Ecto neural progenitor cell (in vitro differentiated cells): ENCODE measurements around the gene EIF3F.

Experiments
- DNase-seq: peaks from one replicate; pipeline ENCODE4 v3.0.0-alpha.2; 2018; ENCODE audit warnings: low spot score

The EIF3F gene

DNA sequence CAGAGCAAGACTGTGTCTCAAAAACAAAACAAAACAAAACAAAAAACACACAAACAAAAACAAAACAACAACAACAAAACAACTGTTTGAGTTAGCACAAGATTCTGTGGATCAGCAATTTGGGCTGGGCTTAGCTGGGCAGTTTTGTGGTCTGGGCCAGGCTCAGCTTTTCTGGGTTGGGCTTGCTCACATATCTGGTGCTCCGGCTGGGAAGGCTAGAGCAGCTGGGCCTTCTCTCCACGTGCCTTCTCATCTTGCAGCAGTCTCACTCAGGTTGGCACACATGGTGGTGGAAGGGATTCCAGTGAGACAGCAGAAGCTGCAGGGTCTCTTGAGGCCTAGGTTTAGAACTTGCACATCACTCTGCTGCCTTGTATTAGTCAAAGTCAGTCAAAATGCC lies 35.7 kb downstream of the EIF3F start:
- DNase-seq = peak; percentile 15

DNA sequence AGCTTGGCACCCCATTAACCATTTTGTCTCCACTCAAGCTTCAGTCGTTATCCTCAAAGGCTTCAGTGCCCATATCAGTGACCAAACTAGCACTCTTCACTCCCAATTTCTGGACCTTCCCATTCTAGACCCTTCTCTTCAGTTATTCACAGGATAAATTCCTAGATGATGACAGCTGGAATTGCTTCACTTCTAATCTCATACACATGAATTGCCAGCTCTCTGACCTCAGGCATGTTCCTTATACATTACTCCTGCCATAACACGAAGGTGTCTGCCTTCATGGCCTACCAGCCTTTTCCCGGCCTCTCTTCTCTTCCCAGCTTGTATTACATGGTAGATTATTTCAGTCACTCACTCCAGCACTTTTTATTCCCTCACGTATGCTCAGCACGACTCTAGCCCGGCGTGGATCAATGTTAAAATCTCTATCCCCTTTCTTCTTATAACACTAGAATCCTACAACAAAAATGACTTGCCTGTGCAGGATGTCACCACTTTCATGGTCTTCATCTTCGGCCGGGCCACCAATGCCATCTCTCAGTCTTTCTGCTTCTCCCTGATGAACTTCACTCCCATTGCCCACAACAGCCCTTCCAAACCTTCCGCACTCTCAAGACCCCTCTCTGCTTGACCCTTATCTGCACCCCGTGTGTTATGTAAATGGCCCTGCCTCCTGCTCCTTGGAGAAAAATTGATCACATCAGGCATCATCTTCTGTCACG lies 36.9 kb downstream of the EIF3F start:
- peak; percentile 11 for DNase-seq

DNA sequence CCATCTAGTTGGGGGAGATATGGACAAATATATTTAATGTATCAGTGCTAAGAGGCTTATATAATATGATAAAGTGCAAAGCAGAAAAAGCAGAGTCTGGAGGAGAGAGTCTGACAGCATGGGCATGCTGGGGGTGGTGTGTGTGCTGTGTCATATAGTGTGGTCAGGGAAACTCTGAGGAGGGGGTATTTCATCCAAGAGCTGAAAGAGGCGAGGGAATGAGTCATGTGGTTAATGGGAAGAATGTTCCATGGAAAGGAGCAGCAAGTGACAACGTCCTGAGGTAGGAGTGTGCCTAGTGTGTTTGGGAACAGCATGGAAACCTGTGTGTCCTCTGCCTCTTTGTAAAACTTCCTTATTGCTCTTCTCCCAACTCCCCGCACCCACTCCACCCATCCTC lies 38.0 kb downstream of the EIF3F start:
- DNase-seq = no peak

DNA sequence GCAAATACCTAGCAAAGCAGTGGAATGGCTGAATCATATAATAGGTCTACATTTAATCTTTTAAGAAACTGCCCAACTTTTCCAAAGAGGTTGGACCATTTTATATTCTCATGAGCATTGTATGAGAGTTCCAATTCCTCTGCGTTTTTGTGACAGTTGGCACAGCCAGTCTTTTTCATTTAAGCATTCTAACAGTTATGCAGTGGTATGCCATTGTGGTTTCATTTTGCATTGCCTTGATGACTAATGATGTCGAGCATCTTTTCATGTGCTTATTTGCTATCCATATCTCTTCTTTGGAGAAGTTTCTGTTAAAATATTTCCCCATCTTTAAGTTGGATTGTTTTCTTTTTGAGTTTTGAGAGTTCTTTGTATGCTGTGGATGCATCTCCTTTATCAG lies 38.7 kb downstream of the EIF3F start:
- DNase-seq = no peak

DNA sequence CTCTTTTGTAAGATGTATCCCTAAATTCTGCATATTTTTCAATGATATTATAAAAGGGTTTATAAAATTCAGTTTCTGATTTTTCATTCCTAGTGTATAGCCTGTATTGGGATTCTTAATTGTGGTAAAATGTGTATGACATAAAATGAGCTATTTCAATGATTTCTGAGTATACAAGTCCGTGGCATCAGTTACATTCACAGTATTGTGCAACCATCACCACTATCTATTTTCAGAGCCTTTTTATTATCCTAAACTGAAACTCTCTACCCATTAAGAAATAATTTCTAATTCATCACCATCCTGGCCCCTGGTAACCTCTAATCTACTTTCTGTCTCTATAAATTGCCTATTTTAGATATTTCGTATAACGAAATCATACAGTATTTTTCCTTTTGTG lies 39.8 kb downstream of the EIF3F start:
- DNase-seq = no peak

DNA sequence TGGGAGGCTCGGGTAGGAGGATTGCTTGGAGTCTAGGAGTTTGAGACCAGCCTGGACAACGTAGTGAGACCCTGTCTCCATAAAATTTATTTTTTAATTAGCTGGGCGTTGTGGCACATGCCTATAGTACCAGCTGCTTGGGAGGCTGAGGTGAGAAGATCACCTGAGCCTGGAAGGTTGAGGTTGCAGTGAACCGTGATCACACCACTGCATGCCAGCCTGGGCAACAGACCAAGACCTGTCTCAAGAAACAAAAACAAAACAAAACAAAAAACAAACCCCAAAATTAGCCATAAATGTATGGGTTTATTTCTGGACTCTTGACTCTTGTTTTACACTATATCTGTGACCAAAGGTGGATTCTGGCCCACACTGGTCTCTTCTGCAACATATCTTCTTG lies 41.6 kb downstream of the EIF3F start:
- DNase-seq = no peak

DNA sequence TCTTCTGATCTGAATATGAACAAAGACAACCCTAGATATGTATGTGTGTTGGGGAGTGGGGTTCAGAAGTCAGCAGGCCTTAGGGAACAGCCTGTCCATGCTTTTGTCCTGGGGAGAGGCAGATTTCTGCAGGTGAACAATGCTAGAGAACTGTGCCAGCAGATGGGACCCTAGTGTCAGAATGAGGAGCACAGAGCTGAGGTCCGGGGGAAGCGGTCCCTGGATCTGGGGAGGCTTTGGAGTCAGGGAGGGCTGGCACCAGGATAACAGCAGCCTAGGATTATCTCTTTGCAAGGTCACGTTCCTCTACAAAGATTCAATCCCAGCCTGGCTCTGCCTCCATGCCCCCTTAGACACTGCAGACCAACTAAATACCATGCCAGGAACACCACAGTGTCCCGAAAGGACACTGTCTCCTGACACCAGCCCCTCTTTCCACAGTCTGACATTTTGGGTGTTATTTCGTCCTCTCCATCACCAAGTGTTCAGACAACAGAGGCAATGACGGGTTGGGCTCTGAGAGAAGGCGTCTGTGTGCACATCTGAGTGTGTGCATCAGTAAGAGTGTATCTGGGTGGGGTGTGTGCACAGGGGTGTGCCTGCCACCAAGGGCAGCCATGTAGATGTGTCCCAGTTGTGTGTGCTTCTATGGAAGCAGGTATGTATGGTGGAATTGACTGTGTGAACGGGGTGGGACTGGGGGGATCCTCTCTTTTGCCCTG lies 43.5 kb downstream of the EIF3F start:
- no peak for DNase-seq

DNA sequence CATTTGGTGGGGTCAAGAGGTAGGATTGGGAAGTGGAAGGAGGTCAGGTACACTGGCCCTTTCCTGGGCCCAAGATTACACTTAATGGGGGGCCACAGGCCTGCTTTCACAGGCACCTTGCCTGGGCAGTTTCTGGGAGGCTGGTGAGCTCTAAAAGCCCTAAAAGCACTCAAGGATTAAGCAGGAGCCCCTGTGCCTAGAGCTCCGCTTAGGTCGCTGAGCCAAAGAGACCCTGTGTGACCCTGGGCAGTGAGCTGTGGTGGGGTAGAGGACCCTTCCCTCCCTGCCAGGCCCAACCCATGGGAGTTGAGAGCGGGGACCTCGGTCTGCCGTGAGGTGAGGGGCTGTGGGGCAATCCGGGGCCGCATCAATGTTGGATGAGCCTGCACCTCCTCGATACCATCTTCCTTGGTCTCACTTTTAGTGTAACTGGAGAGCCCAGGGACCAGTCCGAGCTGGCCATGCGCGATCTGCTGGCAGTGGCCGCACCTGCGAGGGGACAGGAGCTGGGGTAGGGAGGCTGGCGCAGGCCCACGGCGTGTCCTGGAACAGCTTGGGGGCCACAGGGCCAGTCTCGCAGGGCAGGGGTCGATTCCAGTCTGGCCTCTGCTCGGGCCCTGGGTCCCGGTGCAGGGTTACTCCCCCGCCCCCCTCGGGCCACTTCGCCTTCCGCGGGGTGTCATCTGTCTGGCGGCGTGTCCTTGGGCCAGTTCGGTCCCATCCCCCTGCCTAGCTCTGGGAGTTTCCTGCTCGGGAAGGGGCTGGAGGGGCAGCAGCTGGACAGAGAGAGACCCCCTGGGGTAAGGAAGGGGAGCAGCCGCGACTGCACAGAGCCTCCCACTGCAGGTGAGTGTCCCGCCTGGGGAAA lies 44.3 kb downstream of the EIF3F start:
- DNase-seq = peak; percentile 47

DNA sequence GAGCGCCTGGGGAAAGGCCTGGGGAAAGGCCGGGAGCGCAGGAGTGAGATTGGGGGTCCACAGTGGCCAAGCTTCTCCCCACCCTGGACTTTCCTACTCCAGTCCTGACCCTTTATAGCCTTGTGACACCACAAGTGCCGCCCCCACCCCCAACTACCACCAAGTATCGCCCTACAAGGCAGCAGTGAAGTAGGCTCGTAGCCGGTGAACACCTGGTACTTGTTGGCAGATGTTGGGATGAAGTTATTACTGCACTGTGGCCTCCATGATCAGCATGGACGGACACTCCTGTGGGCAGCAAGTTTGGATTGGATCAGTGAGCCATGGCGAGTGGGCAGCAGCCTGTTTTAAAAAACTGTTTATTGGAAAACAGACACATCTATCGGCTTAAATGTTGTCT lies 45.0 kb downstream of the EIF3F start:
- DNase-seq = peak; percentile 36

DNA sequence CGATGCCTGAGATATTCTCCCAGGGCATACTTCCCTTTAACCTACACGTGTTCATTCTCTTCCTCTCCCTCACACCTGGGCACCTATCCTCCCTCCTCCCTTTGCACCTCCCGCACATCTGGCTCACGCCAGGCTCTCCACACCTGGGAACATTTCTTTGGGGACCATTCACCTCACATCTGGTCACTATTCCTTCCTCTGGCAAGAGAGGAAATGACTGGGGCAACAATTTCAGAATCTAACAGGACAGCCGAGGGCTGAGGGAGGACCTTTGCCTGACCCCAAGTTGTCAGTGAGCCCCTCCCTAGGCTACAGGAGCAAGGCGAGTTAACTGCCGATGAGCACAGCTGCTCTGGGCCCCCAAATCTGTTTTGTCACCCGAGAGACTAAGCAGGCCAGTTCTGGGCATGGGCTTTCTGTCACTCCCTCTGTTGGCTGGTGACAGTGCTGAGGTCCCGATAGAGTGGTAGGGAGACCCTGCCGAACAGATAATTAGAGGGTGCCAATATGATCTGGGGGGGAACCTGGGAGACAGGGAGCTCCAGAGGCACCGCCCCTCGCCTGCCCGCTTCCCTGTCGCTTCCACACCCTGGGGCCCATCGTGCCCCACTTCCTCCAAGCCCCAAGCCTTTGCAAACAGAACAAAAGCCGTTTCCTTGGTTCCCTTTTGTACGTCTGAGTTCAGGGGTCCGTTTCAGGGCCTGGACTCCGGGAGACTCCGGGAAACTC lies 45.6 kb downstream of the EIF3F start:
- peak; percentile 32 for DNase-seq

DNA sequence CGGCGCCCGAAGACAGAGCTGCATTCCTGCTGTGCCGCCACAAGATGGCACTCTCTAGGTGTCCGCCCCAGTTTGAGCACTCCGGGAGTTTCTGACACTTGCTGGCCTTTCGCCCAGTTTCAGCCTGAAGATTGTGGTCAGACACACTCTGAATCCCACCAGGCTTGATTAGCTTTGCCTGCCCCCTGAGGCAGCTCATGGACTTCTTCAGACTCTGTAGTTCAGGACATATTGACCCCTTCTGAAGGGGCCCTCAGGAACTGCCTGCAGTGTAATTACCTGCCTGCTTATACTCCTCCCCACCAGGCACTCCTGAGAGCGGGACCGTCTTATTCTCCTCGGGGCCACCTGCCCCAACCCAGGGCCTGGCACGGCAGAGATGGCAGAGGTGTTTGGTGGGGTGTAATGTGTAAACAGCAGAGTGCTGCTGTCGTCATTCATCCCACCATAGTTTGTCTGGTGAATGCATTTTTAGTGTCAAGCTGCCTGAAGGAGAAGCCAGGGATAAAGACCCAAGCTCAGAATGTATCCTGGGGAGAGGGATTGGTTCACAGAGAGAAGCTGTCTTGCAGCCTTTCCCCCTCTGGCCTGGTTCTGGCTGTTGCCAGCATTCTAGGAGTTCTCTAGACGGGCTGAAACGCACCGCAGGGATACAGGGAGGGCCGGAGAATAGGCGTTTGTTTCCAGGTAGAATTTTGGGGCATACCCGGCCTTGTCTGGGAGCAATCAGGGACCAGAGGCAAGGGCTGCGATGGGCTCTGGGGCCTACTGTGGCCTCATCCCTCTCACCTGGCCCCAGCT lies 46.4 kb downstream of the EIF3F start:
- peak; percentile 86 for DNase-seq

DNA sequence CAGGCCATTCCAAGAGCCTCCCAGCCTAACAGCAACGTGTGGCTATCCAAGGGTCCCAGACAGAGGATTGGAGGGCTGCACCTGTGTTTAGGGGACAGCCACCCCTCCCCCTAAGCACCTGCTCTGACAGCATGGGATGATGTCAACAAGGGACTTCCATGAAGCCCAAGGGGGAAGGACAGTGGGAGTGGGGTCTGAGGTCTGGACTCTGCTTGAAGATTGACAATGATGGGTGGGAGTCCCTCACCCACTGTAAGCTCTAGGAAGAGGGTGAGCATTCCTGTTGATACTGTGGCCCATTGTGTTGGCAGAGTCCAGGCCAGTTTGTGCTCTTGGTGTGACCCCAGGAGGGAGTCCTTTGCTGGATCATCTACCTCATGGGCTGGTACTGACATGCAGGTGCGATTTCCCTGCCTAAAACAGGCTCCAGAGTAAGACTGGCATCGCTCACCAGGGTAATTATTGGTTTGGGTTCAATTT lies 47.0 kb downstream of the EIF3F start:
- peak; percentile 39 for DNase-seq

DNA sequence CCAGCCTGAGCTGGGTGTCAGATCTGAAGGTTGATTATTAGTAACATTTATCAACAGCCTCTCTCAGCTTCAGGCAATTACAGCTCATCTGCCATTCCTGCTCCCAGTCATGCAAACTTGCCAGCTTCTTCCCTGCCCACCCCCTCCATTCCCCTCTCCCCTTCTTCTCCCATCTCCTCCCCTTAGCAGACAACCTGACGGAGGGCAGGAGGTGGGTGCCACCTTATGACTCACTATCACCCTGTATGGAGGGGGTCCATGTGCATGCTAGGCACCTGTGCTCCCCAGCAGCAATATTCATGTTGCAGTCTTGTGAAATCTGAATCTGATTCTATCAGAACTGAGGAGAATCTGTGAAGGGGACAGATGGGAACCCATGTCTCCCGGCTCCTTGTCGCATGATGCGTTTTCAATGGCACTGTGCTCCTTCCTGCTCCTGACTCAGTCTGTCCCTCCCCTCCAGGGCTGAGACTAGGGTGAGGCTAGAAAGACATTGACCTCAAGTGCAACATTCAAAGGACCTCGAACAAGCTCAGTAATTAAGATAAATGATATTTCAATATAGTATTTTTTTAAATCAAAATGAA lies 47.6 kb downstream of the EIF3F start:
- DNase-seq = no peak

DNA sequence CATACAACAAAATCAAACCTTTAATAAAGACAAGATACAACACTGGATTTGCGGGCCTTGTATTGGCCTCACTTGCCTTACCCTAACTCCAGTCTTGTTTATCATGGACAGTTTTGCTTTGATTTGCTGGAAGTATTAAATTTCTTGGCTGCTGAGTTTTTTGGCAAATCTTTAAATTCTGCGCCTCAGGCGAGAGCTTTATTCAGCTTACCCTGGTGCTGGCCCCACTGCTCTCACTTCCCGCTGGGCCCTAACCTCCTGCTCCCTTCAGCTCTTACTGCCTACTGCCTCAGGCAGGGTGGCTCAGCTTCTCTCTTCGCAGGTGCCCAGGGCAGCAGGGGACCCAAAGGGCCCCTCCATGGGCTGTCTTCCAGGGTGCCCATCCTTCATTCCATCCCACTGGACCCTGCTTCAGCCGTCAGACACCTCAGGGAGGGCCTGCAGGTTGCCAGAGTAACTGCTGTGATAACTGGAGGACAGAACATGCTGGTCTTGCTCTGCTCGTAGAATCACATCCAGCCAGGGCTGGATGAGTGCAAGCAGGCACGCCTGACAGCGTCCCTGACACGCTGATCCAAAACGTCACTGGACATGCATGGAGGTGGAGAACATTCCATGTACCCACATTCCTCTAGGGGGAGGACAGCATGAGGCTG lies 48.2 kb downstream of the EIF3F start:
- no peak for DNase-seq

DNA sequence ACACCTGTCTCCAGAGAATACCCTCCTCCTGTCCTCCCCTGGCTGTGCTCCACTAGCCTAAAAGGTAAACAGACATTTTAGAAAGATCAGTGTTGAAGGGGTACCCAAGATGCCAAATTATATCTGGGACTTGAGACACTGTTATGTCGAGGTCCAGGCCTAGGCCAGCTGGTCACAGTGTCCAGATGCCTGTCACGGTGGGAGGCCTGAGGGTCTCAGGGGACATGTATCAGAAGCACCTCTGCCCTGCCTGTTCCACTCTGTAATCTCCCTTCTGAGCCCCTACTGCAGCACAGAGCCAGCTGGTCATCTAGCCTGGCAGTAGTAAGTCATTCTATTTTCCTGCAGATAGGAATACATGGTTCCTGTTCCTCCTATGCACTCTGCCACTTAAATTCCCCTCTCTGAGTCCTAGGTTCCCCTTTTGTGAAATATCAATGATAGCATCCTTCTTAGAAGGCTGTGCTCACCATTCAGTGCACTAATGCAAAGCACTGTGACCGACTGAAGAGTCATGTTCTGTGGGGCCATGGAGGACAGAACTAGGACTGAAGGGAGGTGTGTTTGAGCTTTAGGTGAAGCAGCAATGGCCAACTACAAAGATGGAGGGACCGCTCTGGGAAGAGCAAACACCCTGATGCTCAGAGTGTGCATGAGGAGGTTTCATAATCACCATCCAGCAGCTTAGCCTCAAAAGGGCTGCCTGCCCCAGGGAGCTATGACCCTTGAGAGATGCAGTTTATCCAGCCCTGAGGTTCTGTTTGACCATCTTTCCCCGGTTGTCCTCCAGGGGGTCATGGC lies 49.1 kb downstream of the EIF3F start:
- DNase-seq = no peak

DNA sequence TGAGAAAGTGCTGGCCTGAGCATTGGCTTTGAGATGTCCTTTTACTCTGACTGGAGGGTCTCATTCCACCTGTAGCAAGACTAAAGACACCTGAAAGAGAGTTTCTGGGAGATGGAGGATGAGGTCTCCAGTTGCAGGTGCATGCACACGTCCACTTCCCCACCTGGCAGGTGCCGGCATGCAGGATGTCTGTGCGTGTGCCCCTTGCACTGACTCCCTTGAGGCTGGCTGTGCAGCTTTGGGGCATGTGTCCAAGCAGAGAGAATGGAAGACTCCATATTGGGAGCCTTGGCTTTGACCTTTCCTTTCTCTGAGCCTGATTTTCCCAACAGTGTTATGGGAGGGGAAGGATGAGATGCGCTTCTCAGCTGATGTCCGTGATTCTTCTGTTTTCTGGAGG lies 49.8 kb downstream of the EIF3F start:
- no peak for DNase-seq

DNA sequence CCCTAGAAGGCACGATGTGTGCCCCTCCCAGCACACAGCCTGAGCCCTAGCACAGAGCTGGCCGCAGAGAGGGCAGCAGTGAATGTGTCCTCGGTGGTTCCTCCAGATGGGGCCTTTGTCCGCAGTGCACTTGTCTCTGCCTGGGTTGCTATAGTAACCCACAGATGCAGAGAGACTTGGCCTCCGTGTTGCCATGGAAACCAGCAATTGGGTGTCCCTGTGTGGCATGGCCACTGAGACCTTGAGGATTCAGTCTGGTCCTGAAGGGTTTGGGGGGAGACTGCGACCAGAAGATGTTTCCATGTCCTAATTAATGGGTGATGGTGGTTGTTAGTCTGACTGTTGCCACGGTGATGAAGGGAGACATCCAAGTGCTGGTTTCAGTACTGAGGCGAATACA lies 51.3 kb downstream of the EIF3F start:
- peak; percentile 58 for DNase-seq

DNA sequence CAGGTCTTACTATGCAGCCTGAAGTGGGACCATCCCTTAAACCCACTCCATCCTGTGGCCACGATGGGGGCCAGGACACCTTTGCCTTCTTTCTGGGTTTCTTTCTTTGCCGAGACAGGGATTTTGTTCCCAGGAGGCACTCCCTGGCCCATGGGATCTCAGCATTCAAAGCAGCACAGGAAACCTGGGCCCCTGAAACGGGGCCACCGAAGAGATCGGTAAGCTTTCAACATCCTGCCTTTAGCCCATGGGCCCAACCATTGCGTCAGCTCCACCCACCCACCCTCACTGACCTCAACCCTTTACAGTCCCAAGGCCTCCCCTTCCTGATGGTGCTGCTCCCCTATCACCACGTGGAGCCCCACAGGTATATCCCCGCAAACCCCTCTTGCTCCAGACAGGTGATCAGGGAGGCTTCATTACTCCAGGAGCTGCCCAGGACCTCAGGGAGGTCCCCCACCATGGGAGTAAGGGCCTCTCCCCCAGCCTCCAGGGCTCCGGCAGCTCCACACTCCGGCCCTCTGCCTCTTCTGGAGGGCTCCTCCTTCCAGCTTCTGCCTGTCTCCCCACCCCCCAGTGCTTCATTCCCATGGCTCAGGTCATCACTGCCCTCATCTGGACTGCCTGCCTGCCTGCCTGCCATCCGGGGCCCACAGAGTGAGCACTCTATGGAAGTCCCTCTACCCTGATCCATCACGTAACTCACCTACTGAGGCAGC lies 51.8 kb downstream of the EIF3F start:
- DNase-seq = no peak
